NCI-H2227 (cell line): Measurements from ENCODE around the gene ELMO2.
"Not testable (repeated sequence)": the region's sequence is repeated elsewhere in the genome, so short reads cannot be mapped to it uniquely, and the experiment has no call there.

Source experiments
- DNase-seq: peaks from one replicate; lab custom pipeline; 2025; ENCODE audit not compliant: unreplicated experiment; lab: John Stamatoyannopoulos, UW

The ELMO2 gene

DNA sequence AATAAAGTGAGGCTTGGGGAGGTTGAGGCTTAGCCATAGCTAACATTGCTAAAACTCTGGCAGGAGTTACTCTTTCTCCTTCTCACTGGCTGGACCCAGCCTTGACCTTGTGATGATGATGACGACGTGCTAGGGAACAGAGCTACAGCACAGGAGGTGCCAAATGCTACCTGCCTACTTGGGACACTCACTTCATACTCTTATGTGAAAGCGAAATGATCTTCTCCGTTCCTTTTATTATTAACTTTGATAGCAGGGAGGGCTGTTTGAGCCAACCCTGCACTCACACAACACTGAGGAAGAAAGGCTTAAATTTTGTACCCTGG, 1.2 kb upstream of the ELMO2 start:
- no peak for DNase-seq

DNA sequence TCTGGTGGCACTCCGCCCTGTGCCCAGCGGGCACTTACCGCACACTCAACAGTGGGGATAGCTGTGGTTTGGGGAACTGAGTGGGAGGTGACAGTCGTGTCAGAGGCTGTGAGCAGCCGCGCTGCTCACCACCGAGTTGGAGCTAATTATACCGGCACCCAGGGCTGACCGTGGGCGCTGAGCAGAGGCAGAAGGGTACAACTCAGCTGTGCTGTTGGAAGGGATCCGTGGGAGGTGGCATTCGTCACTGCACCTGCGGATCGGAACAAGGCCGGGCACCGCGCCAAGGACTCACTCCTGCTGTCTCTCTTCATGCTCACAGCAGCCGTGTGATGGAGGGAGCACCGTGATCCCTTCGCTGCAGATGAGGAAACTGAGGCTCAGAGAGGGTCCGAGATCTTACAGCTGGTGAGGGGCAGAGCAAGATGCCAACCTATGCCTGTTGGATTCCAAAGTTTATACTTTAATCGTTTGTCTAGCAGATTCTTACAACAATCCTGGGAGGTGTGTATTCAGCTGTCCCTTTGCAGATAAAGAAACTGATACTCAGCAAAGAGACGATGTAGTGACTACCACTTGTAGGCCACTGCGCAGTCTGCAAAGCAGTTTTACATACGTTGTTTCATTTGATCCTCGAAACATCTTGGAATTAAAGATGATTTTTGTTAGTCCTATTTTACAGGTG, 713 bp upstream of the ELMO2 start:
- peak; percentile 59 for DNase-seq

DNA sequence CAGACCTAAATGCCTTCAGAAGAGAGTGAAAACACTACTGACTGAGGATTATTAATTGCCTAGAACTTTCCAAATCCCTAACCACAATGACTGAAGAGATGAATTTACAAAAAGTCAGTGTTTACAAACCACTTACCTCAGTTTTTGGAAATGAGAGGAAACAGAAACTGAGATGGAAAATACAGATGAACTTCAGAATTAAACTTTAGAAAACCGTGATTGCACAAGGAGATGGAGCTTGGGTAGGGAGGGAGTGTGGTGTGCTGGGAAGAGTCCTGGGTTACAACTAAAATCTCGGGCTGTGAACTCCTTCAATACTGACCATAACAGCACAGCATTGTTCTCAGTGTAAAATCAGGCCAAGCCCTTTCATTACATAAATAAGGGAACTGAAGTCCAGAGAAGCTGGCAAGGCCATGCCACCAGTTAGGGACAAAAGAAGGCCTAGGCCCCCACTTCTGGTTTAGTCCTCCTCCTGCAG, 4.0 kb downstream of the ELMO2 start:
- DNase-seq = no peak

DNA sequence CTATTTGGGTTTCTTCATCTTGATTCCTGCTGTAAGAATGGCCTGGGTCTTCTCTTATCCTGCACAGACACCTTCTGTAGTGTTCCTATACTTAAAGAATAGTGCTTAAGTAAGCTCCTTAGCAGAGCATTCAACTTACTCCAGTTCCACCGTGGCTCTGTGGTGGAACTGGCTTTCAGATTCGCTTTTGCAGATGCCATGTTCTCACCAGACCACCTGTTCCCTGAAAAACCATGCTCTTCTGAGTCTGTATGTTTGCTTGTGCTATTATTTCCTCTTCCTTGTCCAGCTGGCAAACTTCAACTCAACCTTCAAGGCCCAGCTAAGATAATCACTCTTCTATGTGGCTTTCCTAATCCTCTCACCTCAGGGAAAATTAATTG, 4.9 kb downstream of the ELMO2 start:
- no peak for DNase-seq

DNA sequence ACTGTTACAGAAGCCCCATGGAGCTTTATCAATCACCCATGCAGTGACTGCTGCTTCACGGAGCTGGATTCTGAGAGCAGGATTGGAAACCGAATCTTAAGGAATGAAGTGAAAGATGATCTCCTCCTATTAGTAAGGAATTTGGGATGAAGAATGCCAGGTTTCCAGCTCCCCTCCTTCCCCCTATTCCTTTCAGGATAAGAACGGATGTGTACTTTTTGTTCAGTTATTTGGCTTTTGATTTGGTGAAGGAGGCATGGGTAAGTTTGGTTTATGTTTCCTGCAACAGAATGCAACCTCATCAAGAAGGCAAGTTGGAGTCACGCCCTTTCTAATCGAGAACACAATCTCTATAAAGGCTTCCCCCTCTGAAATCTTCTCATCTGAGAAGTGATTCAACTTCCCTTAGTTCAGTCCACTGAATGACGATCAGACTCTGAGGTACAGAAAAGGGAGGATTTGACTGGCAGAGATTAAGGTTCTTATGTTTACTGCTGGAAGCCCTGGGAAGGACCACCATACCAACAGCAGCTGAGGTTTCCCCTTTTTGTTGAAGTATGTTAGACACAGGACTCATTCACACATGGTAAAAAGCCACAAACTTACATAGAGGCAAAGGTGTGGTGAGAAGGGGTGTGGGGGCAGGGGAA, 5.5 kb downstream of the ELMO2 start:
- DNase-seq = no peak

DNA sequence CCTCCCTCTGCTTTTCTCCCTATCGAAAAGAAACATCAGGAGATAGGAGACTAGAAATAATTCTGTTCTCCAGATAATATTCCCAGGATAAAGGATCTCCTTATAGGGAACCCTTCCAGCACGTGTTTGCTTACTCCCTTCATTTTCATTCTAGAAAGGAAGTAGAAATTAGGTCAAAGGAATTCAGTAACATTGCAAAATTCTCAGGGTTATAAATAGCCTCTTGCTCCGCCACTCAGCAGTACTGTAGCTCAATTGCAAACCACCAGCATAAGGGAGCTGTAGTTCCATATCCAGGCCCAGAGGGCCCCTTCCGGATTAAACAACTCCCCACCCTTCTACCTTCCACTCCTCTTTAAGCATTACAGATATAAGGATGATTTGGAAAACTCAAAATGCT, 6.2 kb downstream of the ELMO2 start:
- DNase-seq = no peak

DNA sequence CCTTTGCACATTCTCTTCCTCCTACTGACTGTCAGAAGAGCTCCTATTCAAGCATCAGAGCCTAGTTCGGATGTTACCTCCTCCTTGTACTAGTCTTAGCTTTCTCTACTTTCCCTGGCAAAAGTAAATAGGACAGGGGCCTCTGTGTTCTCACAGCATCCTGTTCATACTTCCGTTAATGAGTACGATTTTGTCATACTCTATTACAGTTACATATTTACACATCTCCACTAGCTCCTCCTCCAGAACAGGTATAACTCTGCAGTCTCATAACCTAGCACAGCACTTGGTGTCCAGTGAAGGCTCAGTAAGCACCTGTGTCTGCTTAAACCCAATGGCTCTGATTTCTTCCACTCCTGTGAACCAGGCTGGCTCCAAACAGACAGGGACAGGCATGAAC, 7.0 kb downstream of the ELMO2 start:
- DNase-seq = no peak

DNA sequence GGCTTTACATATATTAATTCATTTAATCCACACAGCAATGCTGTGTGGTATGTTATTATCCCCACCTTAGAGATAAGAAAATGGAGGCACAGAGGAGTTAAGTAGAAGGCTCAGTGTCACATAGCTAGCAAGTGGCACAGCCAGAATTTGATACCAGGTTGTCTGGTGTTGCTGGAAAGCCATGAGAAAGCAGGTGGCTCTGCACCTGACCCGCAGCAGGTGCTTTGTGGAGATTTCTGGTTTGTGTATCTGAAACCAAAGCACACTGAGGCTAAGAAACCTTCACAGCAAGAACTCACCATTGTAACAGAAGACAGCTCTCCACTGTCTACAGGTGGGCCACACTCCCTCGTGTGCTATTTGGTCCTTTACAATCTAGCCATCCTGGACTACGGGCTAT, 7.5 kb downstream of the ELMO2 start:
- DNase-seq = no peak

DNA sequence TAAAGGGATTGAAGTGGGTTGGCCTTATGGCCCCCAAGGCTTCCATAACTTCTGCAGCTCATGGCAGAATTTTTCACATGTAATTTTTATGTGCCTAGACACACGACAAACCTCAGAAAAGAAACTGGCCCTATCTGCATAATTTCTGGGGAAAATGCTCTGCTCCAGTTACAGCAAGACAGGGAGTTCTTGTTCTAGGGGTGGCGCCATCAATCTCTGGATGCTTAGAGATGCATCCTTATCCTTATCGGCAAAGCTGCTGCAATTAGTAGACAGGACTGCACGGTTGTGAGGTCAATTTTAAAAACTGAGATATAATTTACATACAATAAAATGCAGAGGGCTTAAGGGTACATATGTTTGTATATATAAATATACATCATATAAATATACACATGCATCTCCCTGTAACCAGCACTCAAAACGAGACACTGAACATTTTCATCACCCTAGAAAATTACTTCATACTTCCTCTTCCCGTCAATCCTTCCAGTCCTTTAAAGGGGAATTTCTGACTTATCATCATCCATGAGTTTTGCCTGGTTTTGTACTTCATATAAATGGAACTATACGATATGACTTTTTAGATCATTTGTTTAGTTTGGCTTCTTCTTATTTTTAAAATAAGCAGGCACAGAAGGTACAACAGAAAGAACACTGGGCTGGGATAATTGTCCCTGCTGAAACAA, 10.2 kb downstream of the ELMO2 start:
- no peak for DNase-seq

DNA sequence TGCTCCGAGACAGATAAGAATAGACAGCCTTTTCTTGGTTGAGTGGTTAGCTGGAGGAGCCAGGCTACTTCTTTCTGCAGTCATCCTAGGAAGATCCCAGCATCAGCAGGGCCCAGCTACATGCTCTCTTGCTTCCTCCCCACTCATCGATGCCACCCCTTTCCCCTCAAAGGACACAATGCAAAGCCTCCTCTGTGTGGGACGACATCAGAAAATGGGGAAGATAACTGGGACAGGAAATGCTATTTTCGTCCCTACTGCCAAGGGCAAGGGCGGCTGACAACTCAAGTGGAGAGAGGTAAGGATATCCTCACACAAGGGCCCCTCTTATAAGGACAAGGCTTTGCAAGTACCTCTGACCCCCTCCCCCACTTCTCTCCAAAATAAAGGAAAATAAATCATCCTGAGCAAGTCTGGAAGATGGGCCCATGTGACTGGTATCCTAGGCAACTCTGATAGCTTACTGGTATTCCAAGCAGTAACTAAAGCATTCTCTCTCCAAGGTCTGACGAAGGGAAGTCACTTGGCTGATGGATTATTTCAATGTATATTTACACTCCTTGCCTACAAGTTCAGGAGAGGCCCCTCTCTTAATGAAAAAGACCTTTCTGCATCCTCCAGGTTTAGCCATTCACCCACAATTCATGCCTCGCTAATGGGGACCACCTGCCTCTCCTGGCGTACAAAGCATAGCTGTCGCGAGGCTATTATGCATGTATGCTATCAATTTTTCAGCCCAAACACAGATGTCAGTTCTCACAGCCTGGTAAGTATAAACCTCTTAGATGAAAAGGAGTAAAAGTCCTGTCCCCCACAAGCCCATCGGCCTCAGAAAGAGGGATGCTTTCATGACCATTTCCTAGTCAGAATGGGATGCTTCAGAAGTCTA, 11.3 kb downstream of the ELMO2 start:
- DNase-seq = peak; percentile 38

DNA sequence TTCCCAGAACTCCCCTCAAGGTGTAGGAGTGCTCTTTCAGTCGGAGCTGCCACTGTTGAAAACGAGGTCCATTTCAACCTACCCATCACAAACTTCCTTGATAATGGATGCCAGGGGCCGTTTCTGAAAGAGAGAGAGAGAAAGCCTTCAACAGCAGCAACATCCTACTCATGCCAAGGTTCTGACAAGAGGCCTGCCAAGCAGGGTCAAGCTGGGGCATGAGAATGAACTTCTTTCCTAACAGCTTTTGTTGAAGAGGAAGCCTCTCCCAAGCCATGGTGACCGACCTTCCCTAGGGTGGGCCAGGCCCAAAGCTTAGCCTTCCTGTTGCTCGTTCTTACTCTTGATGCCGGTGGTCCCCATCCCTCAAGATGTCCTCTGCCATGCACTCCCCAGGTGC, 12.4 kb downstream of the ELMO2 start:
- no peak for DNase-seq

DNA sequence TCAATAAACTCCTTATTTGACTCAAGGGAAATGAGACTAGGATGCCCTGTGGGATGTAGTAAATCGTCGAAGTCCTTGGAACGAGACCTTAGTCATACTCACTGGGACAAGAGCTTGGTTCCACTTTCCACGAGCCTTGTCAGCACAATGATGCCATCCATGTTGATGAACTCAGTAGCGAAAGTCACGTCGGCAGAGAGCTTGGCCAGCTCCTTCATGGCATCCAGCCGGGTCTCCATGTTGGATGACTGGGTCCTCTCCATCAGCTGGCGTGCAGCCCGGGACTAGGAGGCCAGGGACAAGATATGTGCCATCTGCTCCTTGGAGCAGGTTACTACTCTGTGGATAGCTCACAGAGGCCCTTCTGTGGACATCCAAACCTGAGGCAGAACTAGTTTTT, 17.5 kb downstream of the ELMO2 start:
- DNase-seq = no peak

DNA sequence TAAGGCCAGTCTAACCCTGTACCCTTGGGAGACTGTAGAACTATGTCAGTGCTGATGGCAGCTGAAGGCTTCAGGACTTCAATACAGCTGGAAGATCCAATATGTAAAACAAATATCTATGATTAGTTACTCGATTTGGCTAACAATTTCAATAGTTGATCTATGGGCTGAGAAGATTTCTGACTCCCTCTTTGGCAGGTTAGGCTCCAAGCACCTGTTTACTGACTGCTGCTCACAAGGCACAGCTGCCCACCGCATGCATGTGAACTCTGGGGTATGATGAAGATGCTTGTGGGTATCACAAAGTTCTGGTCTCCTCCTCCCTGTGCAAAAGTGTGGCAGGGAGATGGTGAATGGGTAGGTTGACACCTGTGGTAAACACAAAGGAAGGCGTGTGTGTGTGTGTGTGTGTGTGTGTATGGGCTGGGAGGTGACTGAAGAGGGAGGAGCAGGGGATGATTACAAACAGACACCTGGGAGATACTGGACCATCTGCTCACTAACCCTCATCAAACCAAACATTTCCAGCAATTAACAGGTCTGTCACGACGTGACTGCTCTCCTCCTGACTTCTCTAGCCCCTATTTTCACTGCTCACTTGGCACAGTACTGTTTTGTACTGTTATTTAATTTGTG, 18.1 kb downstream of the ELMO2 start:
- DNase-seq = no peak

DNA sequence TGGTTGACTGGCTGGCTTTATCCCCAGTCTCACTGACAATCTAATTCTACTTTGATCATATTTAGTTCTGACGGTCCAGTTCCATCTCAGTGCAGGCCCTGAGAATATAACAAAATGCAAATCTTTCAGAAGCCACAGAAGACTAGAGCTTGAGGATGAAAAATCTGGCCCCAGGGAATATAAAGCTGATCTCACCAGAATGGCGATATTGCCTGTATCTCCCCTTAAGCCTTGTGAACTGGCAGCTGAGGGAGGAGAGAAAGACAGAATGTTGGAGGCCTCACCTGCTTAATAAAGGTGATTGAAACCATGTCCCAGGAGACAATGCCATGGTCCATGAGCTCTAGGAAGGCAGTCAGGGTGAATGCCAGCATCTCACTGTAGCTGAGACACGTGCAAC, 19.4 kb downstream of the ELMO2 start:
- not testable (repeated sequence) for DNase-seq

DNA sequence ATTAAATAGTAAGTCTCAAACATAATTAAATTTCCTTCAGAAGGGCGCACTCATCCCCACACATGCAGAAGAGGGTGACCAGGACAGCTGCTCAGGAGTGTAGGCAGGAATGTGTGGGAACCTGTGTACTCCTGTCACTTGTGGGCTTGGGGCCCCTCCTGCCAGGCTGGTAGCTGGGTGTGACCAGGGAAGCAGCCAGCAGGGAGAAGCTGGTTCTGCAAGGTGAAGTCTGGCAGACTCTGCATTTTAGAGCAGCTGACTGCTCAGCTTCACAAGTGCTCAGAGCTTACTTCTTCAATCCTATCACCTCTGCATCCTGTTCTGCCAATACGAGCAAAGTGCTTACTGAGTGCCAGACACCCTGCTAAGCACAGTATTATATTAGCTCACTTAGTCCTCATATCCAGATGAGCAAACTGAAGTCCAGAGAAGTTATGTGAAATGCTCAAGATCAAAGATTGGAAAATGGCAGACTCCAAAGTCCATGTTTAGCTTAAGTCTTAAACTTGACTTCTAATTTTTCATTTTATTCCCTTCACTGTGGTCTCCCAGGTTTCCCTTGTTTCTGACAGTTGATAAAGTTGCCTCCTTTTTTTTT, 27.9 kb downstream of the ELMO2 start:
- DNase-seq = no peak

DNA sequence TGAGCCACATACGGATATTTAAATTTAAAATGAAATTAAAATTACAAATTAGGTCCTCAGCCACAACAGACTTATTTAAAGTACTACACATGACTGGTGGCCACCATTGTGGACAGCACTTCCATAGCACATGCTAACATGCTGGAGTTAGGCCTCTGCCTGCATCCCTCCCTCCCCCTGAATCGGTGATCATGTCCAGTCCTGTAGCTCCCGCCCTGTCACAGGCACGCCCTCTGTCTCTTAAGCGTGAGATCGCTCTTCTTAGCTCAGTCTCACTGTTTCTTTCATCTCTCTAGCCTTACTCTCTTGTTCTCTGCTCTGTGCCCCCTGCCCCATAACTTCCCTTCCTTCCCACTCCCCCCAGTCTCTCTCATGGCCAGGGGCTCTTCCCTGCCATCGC, 28.9 kb downstream of the ELMO2 start:
- DNase-seq = no peak

DNA sequence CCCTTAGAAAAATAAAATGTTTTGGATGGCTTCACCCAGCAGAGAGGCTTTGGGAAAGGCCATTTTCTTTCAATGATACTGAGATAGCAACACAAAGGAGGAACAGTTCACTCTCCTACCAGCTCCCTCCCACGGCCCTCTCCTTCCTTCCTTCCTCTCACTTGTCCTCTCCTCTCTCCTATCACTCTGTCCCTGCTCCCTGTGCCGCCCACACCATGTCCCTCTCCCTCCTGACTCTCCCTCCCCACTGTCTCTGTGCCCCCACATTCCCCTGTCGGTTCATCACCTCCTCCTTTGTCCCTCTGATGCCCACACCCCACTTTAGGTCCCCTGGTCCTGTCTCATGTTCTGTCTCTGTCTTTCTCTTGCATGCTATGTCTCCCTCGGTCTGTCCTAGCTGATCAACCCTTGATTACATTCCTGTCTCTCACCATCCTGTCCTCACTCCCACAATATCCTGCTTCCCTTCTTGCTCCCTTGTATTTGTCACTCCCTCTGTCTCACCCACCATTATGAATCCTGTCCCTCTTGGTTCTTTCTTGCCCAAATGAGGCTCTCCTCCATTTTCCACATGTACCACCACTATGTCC, 30.1 kb downstream of the ELMO2 start:
- no peak for DNase-seq

DNA sequence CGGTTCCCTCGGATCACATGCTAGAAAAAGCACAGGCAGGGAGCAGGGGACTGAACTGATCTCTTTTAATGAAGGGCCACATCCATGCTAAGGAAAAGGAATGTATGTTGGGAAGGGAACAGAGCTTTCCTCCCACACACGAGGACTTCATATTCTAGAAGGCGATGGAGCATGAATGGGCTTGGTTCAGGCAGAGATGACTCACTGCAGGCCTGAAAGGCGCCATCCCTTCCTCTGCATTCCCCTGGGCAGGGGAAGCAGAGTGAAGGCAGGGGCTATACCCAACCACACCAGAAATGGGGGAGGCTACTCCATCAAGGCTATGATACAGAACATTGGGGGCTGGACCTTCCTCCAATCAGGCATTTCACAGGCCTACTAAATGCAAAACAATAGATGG, 30.6 kb downstream of the ELMO2 start:
- DNase-seq = no peak

DNA sequence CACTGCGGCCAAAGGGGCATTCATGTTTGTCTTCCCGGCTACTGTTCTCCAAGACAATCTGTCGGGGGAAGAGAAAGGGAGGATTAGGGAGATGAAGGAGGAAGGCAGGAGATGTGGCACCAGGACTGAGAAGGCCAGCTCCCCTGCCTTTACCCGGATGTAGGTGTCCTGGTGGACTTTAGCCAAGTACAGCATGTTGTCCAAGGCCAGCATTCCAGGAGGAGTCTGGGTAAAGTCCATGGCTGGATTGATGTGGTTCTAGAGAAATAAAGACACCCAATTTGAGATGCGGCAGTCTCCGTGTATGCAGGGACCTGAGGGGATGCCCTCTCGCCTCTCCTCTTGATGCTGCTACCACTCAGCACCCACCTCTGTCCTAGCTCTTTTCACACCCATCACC, 32.0 kb downstream of the ELMO2 start:
- no peak for DNase-seq

DNA sequence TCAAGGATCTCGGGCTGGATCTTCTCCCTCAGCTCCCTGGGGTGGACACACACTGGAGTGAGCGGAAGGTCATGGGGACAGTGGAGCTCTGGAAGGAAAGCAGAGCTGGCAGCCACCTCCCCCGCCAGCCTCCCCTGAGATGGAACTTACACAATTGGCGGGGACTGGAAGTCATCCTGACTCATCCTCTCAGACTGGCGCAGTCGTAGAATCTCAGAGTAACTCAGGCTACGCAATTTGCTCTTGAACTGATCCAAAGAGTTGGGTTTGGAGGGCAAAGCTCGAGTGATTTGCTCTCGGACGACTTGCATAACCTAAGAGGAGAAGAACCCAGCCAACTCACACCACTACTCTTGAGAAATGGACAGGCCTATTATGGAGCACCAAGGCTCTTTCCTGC, 34.8 kb downstream of the ELMO2 start:
- no peak for DNase-seq
